Lung (tissue), 12 donors: ENCODE measurements around the gene CCDC171. TPM values are rescaled to one million over a fixed set of nuclear protein-coding genes. Genes with fewer than 3 reads are reported as not detected.

ENCODE experiments used
- ATAC-seq: fragments of 200-7000 bp; cut with Tn5 transposase; one replicate; pipeline ENCODE4 v1.9.1; 2020; ENCODE audit warnings: moderate number of reproducible peaks; ENCODE audit not compliant: insufficient read depth, low FRiP score
- DNase-seq, 3 donors: peaks; one replicate each; pipeline ENCODE4 v3.0.0-alpha.2; 2013 to 2017
- H3K27ac ChIP-seq, 2 donors: one replicate each; pipeline ENCODE4 v1.5.1; 2013; ENCODE audit warnings: mild to moderate bottlenecking in 2 of 2, moderate library complexity in 2 of 2, control low read depth in 1 of 2, inconsistent platforms in 1 of 2, low read depth in 1 of 2, low read length in 1 of 2
- H3K27me3 ChIP-seq, 3 donors: one replicate each; pipeline ENCODE4 v1.5.1; 2013; ENCODE audit warnings: low read length in 2 of 3; ENCODE audit not compliant: control insufficient read depth in 3 of 3, insufficient read depth in 3 of 3
- H3K36me3 ChIP-seq, 4 donors: one replicate each; pipeline ENCODE4 v1.5.1; 2013; ENCODE audit warnings: low read length in 4 of 4, mild to moderate bottlenecking in 1 of 4, moderate library complexity in 1 of 4; ENCODE audit not compliant: control insufficient read depth in 4 of 4, insufficient read depth in 4 of 4
- H3K4me1 ChIP-seq, 5 donors: one replicate each; pipeline ENCODE4 v1.5.1; 2013; ENCODE audit warnings: low read length in 5 of 5, mild to moderate bottlenecking in 2 of 5, moderate library complexity in 1 of 5; ENCODE audit not compliant: control insufficient read depth in 5 of 5, insufficient read depth in 5 of 5
- H3K4me3 ChIP-seq: one replicate; pipeline ENCODE4 v1.5.1; 2013; ENCODE audit warnings: mild to moderate bottlenecking, control low read depth, moderate library complexity
- H3K9ac ChIP-seq, 2 donors: one replicate each; pipeline ENCODE4 v1.5.1; 2013; ENCODE audit warnings: low read length in 2 of 2, control low read depth in 1 of 2; ENCODE audit not compliant: insufficient read depth in 1 of 2
- H3K9me3 ChIP-seq, 4 donors: one replicate each; pipeline ENCODE4 v1.5.1; 2013; ENCODE audit warnings: low read length in 3 of 4, mild to moderate bottlenecking in 1 of 4, moderate library complexity in 1 of 4; ENCODE audit not compliant: control insufficient read depth in 4 of 4, insufficient read depth in 3 of 4
- WGBS, 2 donors: extraction: QIAGEN DNeasy Blood & Tissue Kit; methylation state at CpG; one replicate each; pipeline ENCODE4 v1.1.7; 2013; 5-methylcytosine and 5-hydroxymethylcytosine counted together
- polyA plus RNA-seq, 2 donors: library from polyadenylated mRNA; stranded (reverse); fragments of 200-250 nt; gene quantifications; one replicate each; pipeline ENCODE4 v1.2.1, GENCODE V29; 2013
- total RNA-seq, 2 donors: library from RNA; depleted of rRNA in 1 of 2; stranded (reverse); fragments of >200 nt in 1 of 2; gene quantifications; one replicate each; pipeline ENCODE4 v1.2.1, GENCODE V29; 2014 to 2021
- TF ChIP-seq, protein P1 (sequence below): IDR thresholded peaks from 2 replicates; pipeline ENCODE4 v1.5.1; 2012; ENCODE audit warnings: mild to moderate bottlenecking; ENCODE audit errors: control extremely low read depth, extremely low read depth
- donor health status: control.
- donor health status: control.
- donor health status: Bipolar disorder and iron deficiency.
- donor health status: healthy.
- donor health status: DM: yes; HTN: yes; CAD: no.

CCDC171 gene
- total and polyA plus RNA-seq, 4 donors, result 0.40 to 17.0 (median 2.5) TPM

DNA sequence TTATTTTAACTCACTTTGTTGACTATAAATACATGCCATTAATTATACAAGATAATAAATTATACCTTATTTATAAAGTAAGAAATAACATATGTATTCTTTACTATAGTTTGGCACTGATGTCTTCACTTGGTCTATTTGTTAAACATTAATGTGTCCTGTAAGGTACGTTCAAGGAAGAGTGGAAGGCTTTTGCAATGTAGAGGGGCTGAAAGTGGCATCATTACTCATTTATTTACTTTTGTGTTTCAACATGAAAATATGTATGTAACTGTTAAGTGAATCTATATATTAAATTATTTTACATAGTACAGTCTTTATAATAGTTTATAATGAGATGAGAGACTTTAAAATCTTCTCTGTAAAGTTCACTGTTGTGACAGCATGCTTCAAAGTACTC lies 348.7 kb downstream of the CCDC171 start:
- H3K36me3 ChIP-seq, result peaks cover 0 to 4% (median 0%) of the 10 kb centered on the region in 4 donors
- ATAC-seq (no peak), DNase-seq (no peak)
- H3K9ac ChIP-seq, result no peak overlapping the region
- no peak overlapping the region for H3K27ac ChIP-seq
- peaks cover 0 to 4% (median 1%) of the 10 kb centered on the region in 4 donors for H3K9me3 ChIP-seq
- TF ChIP-seq, protein P1, sequence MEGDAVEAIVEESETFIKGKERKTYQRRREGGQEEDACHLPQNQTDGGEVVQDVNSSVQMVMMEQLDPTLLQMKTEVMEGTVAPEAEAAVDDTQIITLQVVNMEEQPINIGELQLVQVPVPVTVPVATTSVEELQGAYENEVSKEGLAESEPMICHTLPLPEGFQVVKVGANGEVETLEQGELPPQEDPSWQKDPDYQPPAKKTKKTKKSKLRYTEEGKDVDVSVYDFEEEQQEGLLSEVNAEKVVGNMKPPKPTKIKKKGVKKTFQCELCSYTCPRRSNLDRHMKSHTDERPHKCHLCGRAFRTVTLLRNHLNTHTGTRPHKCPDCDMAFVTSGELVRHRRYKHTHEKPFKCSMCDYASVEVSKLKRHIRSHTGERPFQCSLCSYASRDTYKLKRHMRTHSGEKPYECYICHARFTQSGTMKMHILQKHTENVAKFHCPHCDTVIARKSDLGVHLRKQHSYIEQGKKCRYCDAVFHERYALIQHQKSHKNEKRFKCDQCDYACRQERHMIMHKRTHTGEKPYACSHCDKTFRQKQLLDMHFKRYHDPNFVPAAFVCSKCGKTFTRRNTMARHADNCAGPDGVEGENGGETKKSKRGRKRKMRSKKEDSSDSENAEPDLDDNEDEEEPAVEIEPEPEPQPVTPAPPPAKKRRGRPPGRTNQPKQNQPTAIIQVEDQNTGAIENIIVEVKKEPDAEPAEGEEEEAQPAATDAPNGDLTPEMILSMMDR, result no peak
- 68 to 74% methylated on average over 1 of the region's 1 CpG for WGBS, 2 donors
- no peaks in the 10 kb centered on the region for H3K4me1 ChIP-seq
- no peak overlapping the region for H3K4me3 ChIP-seq
- H3K27me3 ChIP-seq, result no peaks in the 10 kb centered on the region

DNA sequence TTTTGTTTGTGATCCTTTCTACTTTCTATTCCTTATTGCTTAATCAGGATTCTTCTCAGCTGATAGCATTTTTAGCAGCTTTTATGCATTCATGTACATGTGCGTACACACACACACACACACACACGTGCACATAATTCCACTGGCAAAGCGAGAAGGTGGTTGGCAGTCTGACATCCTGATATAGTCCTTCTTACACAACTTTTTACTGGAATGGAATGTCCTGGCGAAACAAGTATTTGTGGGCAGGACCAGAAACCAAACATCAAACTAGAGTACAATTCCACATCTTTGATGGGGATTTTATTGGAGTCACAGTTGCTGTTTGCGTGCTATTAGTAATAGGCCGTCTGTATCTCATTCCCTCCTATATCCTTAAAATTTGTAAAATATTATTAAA lies 356.5 kb downstream of the CCDC171 start:
- Histone ChIP-seq H3K9me3 (peaks cover 0 to 6% (median 2%) of the 10 kb centered on the region in 4 donors), H3K27me3 (no peaks in the 10 kb centered on the region), H3K4me1 (no peaks in the 10 kb centered on the region), H3K4me3 (no peak overlapping the region), H3K27ac (no peak overlapping the region), H3K36me3 (no peaks in the 10 kb centered on the region), H3K9ac (no peak overlapping the region)
- TF ChIP-seq, protein P1, result no peak
- ATAC-seq (no peak), DNase-seq (peak in 2 of 3 donors; percentile 11 to 13)
- WGBS, 2 donors, result 75 to 88% methylated on average over 6 of the region's 6 CpGs

- TF ChIP-seq, protein P1, result no peak
- Histone ChIP-seq H3K4me3 (no peak overlapping the region), H3K9ac (no peak overlapping the region), H3K4me1 (no peaks in the 10 kb centered on the region), H3K36me3 (peaks cover 0 to 11% (median 2%) of the 10 kb centered on the region in 4 donors), H3K27ac (no peak overlapping the region), H3K9me3 (peaks cover 0 to 11% (median 2%) of the 10 kb centered on the region in 4 donors), H3K27me3 (no peaks in the 10 kb centered on the region)
- DNase-seq (no peak), ATAC-seq (no peak)
Measured at GRCh38 chr9:15915711-15916110, 362.9 kb downstream of the CCDC171 start.

- ATAC-seq (no peak), DNase-seq (no peak)
- no peak overlapping the region for H3K27ac ChIP-seq
- WGBS, 2 donors, result 77 to 93% methylated on average over 2 of the region's 2 CpGs
- peaks cover 0 to 4% (median 1%) of the 10 kb centered on the region in 4 donors for H3K9me3 ChIP-seq
- TF ChIP-seq, protein P1, result no peak
- H3K4me3 ChIP-seq, result no peak overlapping the region
- no peaks in the 10 kb centered on the region for H3K27me3 ChIP-seq
- H3K36me3 ChIP-seq, result no peaks in the 10 kb centered on the region
- H3K9ac ChIP-seq, result no peak overlapping the region
- H3K4me1 ChIP-seq, result no peaks in the 10 kb centered on the region
Measured at GRCh38 chr9:15927161-15927560, 374.3 kb downstream of the CCDC171 start.
